GM12872 (cell line): Measurements from ENCODE around the gene SEC61A2.

ENCODE experiments used
- CTCF ChIP-seq: IDR thresholded peaks from 3 replicates; pipeline ENCODE4 v1.5.1; 2011; ENCODE audit warnings: low read depth, mild to moderate bottlenecking, low read length, moderate library complexity; ENCODE audit not compliant: insufficient read depth

Gene SEC61A2

GRCh38 chr10:12200850-12201249, 71.4 kb downstream of the SEC61A2 start:
- TF ChIP-seq CTCF: no peak

GRCh38 chr10:12201543-12201942, 72.1 kb downstream of the SEC61A2 start:
- TF ChIP-seq CTCF: no peak

GRCh38 chr10:12202226-12202625, 72.7 kb downstream of the SEC61A2 start:
- TF ChIP-seq CTCF: no peak

DNA sequence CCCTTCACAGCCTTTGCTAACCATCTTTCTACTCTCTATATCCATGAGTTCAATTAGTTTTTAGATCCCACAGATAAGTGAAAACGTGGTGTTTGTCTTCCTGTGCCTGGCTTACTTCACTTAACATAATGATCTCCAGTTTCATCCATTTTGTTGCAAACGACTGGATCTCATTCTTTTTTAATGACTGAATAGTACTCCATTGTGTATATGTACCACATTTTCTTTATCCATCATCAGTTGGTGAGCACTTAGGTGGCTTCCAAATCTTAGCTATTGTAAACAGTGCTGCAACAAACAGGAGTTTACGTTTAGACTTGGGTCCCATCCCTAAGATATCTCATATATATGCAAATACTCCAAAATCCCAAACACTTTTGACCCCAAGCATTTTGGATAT, 75.6 kb downstream of the SEC61A2 start:
- TF ChIP-seq CTCF: no peak

DNA sequence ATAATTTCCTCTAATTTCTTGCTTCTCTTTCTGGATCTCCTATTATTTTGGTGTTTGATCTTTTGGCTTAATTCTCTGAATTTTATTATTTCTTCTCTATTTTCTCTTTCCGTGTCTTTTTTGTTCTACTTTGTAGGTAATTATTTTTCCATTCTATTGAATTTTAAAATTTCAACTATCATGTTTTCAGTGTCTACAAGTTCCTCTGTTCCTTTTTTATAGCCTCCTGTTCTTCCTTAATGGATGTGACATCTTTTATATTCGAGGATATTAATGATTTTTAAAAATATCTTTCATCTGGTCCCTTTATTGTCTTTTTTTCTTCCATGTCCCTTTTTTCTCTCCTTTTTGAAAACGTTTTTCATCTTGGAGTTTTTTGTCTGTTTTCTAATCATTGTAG, 77.6 kb downstream of the SEC61A2 start:
- no peak for TF ChIP-seq CTCF

DNA sequence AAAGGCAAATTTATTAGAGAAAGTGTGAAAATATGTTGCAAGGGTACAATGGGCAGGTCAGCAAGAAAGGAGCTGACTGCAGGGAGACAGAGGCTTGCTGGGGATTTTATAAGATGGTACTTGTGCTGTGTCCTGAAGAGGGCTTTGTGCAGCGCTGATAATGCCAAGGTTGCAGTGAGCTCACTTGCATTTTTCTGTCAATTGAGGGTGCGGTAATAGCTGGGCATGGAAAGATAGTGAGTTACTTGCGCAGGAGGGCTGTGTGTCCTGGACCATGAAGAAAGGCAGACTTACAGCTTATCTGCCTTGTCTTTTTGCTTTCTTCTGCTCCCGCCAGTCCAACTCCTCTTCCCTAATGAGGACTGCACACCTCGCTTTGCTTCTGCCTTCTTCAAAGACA, 79.0 kb downstream of the SEC61A2 start:
- no peak for TF ChIP-seq CTCF

DNA sequence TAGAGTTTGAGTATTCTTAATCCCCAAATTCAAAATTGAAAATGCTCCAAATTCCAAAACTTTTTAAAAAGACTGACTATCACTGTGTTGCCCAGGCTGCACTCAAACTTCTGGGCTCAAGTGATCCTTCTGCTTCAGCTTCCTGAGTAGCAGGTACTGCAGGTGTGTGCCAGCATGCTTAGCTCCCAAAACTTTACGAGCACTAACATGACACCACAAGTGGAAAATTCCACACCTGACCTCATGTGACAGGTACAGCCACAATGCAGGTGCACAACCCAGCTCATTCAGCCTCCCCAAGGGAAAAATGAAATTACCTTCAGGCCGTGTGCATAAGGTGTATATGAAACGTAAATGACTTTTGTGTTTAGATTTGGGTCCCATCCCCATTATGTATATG, 83.0 kb downstream of the SEC61A2 start:
- no peak for TF ChIP-seq CTCF

DNA sequence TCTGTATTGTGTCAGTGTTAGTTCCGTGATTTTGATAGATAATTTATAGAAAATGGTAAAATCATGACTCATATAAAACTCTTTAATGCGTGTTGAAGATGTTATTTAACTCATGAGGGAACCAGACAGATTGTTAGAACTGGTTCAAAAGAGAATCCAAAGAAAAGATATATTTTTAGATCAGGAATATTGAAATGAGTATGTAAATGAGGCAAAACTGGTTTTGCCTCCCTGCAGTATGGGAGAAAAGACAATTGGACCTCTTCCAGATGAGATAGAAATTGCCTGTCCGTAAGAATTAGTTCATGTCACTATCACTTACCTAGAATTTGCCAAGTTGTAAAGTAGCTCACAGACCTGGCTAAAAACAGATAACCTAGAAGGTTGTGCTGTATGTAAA, 84.1 kb downstream of the SEC61A2 start:
- no peak for TF ChIP-seq CTCF
